Stimulated activated CD4-positive, alpha-beta T cell treated with anti-CD3 and anti-CD28 coated beads, Interleukin-4, amount 100 ng/mL, for 4 hours (primary cell): ENCODE results near the gene SCN11A.

ENCODE experiments used
- DNase-seq, 2 experiments: peaks; one replicate each; pipeline ENCODE4 v3.0.0-alpha.2; 2020

Gene SCN11A

DNA sequence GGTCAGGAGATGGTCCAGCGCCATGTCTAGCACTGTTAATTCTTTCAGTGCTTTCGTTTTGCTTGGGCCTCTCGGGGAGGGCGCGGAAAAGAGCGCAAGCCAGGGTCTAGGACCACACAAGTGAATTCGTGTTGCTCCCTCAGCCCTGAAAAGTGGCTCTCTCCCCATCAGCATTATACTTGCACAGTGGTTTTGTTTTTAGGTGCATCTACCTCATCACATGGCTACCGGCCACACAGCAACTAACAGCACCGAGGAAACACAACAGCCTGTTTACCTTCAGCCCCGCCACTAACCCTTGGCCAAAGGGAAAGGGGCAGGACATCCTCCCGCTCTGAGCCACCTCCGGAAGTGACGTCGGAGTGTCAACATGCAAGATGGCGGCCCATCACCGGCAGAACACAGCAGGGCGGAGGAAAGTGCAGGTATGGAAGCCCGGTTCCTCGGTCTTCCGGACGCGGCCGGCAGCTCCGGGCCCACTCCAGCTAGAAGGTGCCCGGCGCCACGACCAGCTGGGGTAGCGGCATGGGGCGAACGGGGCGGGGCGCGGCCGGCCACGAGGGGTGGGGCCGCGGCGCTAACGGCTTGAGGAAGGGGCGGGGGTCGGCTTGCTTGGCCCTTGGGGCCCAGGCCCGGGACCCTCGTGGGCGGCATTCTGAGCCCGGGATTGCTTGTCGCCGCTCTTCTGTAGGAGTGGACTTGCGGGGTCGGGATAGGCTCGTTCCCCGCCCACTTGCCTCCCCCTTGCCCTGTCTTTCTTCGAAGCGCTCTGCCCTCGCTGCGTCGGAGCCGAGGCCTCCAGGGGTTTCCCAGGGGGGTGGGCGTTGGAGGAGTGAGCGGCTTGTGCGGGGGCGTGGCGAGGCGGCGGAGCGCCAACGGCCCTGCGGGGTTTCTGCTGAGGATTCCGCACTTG is at the start of gene SCN11A, which contains the start of gene WDR48:
TSS of gene SCN11A (minus strand) at position 296 of the 913 bp plus-strand sequence. CDS start 101,582 bp downstream, outside the sequence.
TSS of gene WDR48 (plus strand) at position 368 of the 913 bp plus-strand sequence. CDS start at position 378, 10 bp downstream.
- peak; percentile 86 to 91 for DNase-seq

DNA sequence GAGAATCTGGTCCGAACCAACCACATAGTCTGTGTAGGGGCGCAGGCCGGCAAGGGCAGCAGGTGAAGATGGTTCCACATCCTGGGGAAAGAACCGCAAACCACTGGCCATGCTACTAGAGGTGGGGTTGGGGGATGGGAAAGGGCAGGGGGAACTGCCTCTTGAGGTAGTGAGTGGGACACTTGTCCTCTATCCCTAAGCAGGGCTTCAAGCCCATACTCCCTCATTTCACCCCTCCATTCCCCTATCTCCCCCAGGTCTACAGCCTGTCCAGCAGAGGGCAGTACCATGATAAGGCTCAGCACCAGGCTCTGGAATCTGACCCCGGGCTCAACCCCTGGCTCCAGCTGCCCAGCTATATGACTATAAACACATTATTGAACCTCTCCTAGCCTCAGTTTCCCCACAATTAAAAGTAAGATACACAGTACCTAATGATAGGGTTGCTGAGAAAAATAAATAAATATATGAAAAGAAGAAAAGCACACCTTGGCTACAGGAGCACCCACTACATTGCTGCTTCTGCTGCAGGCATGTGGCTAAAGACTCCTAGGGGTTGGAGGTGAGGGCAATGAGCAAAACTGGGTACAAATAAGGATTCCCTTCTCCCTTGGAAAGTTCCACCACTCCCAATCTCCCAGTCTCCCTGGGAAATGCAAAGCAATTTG is 49.4 kb upstream of the SCN11A start:
- peak; percentile 37 to 52 for DNase-seq

GRCh38 chr3:39100500-39100886 is 48.7 kb upstream of the SCN11A start:
- DNase-seq: no peak

DNA sequence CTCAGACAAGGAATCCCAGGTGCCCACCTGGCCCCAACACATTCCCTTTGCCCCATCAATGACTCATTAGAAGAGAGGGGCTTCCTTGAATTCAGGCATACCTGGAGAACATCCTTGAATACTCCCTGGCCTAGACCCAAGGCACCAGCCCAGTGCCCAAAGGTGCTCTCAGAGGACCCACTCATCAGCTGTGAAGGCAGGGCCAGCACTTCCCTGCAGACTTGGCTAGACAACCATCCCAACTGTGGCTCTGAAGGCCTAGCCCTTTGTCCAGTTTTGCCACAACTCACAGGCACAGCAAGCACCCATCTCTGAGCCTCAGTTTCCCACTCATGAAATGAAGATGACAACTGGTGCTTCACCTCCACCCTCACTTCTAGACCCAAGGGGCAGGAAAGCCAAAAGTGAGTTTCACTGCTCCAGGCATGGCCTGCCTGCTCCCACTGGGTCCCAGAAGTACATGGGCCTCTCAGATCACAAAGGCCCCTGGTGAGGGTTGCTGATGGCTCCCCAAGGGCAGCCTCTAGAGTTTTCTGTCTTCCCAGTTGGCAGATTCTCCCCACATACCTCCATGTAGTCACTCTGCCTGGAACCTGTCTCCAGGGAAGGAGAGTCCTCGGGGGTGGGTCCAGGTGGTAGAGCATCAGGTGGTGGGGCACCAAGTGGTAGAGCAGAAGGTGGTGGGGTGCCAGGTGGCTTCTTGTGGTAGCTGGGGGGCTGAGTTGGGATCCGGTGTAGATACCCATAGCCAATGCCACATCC is 48.2 kb upstream of the SCN11A start:
- DNase-seq: no peak

- no peak for DNase-seq
Observed at GRCh38 chr3:39099242-39099641, 47.5 kb upstream of the SCN11A start.

DNA sequence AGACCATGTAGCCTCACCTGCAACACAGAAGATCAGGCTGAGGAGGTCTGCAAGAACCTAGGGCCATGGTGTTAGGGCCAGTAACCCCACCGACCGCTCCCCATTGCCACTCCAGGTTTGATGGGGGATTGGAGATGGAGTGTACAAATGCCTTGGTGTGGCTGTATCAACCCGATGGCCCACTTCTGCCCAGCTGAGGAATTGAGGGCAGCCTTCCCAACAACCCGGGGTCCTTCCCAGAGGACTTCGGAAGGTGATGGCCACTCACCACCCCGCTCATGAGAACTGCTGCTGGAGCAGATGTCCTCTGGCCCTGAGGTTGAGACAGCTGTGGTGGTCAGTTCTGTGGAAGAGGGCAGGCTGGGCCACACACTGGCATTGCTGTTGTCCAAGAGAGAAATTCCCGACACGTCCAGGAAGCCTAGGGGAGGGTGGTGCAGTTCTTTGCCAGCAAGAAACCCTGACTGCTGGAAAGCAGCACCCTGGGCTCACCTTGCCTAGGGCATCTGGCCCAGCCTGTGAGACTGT is 46.8 kb upstream of the SCN11A start:
- DNase-seq: no peak

DNA sequence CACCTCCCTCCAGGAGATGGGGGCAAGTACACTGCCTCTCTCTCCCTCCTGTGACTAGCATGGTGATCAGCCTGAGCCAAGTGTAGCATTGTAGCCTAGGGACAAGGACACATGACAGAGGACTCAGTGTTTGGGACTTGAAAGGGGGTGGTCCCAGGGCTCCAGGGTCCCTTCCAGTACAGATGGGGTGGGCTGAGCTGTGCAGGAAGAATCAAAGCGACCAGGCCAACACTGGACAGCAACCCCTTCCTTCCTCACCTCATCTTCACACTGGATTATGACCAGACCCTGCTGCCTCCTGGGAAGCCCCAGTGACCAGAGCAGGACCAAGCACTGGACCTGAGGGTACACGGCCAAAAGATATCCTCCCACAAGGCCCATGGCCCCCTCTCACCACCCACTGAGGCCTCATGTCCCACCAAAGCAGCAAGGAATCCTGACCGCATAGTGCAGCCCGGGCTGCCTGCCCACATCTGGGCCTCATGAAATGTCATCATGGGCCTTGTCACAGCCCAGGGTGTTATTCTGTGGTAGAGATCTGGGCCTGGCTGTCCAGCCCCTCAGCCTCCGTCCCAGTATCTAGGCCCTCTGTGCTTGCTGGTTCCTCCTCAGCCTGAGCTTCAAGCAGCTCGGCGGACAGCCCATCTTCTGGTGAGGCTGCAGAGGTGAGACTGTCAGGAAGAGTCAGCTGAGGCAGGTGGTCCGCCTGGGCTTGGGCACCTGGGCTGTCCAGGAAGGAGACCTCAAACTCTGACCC is 46.1 kb upstream of the SCN11A start:
- DNase-seq: no peak

DNA sequence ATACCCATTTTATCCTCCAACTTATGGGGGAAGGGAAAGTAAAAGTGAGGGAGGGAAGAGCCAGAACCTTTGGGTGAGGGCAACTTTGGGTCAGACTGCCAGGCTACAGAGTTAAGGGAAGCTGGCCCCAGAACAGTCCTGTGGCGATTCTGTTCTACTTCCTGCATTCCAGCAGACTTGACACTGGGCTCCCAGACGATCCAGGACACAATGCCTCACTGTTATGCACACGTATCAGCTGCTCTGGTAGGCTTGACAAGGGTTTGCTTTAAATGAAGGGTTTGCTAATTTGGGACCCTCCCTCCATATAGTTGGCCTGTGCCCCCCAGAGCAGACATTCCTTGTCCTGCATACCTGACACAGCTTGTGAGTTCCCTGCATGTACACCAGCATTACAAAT is 45.0 kb upstream of the SCN11A start:
- DNase-seq: no peak

GRCh38 chr3:39095778-39096177 is 44.0 kb upstream of the SCN11A start:
- DNase-seq: no peak

DNA sequence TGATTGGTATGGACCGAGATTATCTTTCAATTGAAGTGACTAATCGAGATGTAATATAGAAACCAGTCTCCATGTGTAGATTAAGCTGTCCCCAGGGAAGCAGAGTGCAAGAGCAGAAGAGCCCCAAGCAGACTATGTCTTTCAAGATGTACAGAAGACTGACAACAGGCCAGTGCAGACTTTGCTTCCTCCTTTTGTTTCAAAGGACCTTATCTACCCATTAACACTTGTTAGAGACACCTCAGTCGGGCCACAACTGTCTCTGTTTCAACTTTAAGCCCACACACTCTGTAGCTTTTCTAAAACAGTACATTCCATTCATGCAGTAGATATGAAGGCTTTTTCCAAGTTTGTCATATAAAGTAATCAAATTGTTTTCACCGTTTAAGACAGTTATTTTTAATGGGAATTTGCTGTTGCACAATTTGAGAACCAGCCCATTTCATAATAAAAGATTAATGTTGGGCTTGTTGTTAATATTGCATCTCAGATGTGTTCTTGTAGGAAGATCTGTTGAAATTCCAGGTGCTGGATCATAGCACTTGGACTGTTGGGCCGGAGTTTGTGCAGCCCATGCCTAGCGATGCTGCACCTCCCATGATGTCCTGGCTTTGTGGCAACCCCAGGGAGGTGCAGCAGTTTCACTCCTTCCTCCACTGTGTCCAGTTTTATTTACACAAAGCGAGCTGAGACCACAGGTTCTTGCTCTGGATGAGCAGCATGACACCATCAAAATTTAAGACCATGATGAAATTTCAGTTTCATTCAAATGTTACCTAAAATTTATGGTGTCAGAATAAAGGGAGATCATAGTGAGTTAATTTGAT is 43.3 kb upstream of the SCN11A start:
- DNase-seq: no peak

DNA sequence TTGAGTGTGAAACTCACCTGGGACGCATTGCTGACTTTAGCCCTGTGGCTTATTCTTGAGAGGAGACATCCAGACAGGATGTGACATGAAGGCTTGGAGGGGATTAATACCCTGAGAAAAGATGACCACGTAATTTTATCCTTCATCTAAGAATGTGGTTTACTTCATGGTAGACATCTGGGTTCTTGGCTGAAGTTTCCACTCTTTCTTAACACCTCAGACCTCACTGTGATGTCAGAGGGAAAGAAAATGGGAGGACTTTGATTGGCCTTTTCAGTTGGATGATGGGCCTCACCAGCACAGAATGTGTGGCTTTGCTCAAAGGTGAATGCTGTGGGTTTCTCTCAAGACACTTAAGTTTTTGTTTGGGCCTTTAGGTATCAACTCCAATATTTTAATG is 39.2 kb upstream of the SCN11A start:
- DNase-seq: no peak

DNA sequence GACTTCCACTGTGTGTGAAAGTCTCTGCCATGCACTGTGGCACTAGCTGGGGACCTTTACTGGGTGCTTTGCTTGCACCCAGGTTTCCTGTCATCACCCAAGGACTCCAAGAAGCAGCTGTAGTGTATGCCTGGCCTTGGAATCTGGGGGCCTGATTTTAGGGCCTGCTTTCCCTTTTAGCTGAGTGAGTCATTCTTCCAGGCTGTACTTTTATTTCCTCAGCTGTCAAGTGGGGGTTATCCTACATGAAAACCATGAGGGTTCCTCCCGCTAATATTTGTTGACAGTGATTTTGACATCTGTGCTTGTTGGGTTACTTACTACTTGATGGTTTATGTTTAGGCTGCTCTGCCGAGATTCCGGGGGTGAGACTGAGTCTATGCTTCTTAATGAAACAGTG is 37.1 kb upstream of the SCN11A start:
- no peak for DNase-seq

DNA sequence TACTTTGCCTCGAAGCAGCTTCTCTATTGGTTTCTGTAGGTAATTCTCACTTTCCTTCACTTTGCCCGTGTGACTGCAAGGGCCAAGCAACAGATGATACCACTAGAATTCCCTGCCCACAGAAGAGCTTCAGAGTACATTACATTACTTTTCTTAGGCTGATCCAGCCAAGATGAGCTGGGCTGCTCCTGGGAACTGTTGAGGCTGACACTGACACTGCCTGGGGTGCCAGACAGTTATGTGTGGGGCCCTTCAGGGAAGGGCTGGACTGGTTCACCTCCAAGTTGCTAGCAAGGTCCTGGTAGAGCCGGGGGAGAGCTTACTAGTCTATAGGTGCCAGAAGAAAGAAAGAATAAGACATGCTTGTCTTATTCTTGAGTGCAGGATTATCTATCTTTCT is 36.7 kb upstream of the SCN11A start:
- no peak for DNase-seq

DNA sequence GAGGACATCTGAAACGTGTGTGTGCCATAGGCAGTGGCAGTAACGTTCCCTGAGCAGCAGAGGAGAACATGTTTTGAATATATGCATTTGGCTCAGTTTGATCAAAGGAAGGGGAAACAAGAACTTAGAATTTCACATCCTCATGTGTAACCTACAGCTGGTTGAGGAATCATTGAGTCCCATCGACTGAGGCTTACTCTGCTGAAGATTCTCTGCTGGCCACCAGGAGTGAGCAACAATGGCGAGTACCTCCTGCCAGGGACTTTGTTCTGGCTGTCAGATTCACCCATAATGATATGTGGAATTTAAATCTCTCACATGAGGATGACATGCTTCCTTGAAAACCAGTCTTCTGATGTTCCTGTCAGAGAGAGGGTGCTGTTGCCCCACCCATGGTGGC is 34.4 kb upstream of the SCN11A start:
- DNase-seq: no peak

- no peak for DNase-seq
Observed at GRCh38 chr3:39082666-39083313, 31.0 kb upstream of the SCN11A start.

- DNase-seq: no peak
Observed at GRCh38 chr3:39080026-39080425, 28.3 kb upstream of the SCN11A start.

GRCh38 chr3:39079530-39079929 is 27.8 kb upstream of the SCN11A start:
- DNase-seq: no peak

DNA sequence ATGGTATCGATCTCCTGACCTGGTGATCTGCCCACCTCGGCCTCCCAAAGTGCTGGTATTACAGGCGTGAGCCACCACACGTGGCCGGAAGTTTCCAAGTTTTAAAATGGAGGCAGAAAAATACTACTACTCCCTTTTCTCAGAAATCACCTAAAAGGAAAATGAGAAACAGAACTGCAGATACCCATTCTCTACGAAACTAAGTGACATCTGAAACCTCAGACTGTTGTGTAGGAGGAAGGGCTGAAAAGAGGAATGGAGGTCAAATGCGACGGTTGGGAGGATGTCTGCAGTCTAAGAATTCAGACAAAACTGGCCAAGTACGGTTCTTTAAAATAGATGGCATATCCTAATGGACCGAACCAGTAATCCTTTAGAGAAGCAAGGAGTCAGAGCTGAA is 24.2 kb upstream of the SCN11A start:
- no peak for DNase-seq

DNA sequence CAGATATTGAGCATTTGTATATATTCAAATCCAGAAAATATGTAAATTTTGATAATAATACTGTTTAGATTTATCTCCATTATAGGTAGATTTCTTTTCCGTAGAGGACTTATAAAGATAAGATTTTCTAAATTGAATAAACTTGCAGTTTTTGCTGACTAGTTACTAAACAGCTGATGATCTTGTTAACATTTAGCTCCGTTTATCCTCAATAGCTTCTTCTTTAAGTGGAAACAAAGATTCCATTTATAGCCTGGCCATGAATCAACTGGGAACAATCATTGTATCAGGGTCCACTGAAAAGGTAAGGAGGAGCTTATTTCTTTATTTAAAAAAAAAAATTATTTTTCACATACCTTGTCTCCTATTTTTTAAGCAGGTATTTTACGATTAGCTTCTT is 16.8 kb upstream of the SCN11A start:
- no peak for DNase-seq

GRCh38 chr3:39067286-39067685 is 15.5 kb upstream of the SCN11A start:
- no peak for DNase-seq

- DNase-seq: peak; percentile 5 to 6
Observed at GRCh38 chr3:39065197-39065596, 13.5 kb upstream of the SCN11A start.
